ENCODE data around the gene VAMP5.
"Not testable (repeated sequence)": the region's sequence is repeated elsewhere in the genome, so short reads cannot be mapped to it uniquely, and the experiment has no call there.

Gene VAMP5

DNA sequence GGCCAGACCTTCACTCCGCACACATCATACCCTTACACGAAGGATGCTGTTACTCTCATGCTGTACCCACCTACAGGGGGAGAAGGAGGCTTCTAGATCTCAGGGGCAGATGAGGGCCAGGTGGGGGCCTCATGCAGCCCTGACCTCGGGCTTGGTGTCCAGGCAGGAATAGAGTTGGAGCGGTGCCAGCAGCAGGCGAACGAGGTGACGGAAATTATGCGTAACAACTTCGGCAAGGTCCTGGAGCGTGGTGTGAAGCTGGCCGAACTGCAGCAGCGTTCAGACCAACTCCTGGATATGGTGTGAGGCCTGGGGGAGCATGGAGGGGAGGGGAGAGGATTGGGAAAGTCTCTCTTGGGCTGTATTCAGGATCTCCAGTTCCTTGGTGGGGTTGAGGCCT lies 7.3 kb downstream of the VAMP5 start:
- TF ChIP-seq, protein P1, sequence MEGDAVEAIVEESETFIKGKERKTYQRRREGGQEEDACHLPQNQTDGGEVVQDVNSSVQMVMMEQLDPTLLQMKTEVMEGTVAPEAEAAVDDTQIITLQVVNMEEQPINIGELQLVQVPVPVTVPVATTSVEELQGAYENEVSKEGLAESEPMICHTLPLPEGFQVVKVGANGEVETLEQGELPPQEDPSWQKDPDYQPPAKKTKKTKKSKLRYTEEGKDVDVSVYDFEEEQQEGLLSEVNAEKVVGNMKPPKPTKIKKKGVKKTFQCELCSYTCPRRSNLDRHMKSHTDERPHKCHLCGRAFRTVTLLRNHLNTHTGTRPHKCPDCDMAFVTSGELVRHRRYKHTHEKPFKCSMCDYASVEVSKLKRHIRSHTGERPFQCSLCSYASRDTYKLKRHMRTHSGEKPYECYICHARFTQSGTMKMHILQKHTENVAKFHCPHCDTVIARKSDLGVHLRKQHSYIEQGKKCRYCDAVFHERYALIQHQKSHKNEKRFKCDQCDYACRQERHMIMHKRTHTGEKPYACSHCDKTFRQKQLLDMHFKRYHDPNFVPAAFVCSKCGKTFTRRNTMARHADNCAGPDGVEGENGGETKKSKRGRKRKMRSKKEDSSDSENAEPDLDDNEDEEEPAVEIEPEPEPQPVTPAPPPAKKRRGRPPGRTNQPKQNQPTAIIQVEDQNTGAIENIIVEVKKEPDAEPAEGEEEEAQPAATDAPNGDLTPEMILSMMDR (IDR thresholded peaks at IDR 0.05; ENCODE audit: insufficient read depth, low read length, poor library complexity, severe bottlenecking), result no peak
- DNase-seq (ENCODE audit: extremely low read depth, insufficient read length), result no peak
- H3K27me3 ChIP-seq (replicated peaks; ENCODE audit: control insufficient read depth, insufficient read depth, low read length), result no peaks in the 10 kb centered on the region
- H3K4me3 ChIP-seq (replicated peaks; ENCODE audit: low read depth, low read length), result no peak overlapping the region
- H3K36me3 ChIP-seq (ENCODE audit: control insufficient read depth, insufficient read depth, low read length), result no peaks in the 10 kb centered on the region; the same call in 1 of the 2 replicates

DNA sequence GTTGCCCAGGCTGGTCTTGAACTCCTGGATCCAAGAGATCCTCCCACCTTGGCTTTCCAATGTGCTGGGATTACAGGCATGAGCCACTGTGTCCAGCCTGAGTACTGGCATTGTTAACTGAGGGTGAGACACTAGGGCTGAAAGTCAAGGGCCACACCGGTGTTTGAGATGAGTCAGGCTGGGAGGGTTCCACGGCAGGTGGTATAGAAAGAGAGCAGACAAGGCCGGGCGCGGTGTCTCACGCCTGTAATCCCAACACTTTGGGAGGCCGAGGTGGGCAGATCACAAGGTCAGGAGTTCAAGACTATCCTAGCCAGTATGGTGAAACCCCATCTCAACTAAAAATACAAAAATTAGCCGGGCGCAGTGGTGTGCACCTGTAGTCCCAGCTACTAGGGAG lies 8.1 kb downstream of the VAMP5 start:
- H3K4me3 ChIP-seq (replicated peaks; ENCODE audit: low read depth, low read length); H3K27me3 ChIP-seq (replicated peaks; ENCODE audit: control insufficient read depth, insufficient read depth, low read length); DNase-seq (ENCODE audit: extremely low read depth, insufficient read length); H3K36me3 ChIP-seq (ENCODE audit: control insufficient read depth, insufficient read depth, low read length): not testable (repeated sequence)

DNA sequence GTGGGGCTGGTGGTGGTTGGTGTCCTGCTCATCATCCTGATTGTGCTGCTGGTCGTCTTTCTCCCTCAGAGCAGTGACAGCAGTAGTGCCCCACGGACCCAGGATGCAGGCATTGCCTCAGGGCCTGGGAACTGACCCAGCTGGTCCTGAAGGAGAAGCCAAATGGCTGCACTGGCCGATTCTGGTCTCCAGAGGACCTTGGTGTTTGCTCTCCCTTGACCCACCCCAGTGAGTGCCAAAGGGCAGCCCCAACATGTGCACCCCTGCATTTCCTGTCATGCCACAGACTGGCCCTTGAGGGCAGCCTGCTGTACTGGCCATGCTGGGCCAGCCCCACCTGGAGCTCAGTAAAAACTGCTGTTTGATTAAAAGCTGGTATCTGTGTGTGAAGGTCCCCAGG lies 8.8 kb downstream of the VAMP5 start:
- Histone ChIP-seq H3K27me3 (replicated peaks; ENCODE audit: control insufficient read depth, insufficient read depth, low read length) (no peaks in the 10 kb centered on the region), H3K4me3 (replicated peaks; ENCODE audit: low read depth, low read length) (no peak overlapping the region), H3K36me3 (ENCODE audit: control insufficient read depth, insufficient read depth, low read length) (peaks cover 8% of the 10 kb centered on the region)
- TF ChIP-seq, protein P1 (IDR thresholded peaks at IDR 0.05; ENCODE audit: insufficient read depth, low read length, poor library complexity, severe bottlenecking), result no peak
- no peak for DNase-seq (ENCODE audit: extremely low read depth, insufficient read length)

DNA sequence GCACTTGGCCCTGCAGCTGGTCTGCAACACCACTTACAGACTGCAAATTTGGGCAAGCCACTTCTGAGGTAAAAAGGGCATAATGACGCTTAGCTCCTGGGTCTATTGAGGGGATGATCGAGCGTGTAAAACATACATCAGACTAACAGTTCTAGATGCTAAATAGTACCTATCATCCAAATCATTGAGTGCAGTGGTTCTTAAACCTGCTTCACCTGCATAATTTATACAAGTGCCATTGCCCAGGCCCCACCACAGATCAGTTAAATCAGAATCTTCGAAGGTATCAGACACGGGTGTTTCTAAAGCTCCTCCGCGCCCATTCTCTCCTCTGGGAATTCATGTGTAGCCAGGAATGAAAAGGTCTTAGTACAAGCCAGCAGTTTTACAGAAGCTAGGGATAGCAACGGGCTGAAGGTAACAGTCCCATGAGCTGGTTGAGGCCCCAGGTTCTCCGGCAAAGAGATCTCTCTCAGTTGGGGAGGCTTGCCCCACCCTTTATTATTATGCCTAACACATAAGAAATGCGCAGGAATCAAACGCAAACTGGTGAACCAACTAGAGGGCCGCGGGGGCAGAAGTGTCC lies 10.6 kb downstream of the VAMP5 start:
- Histone ChIP-seq H3K36me3 (ENCODE audit: control insufficient read depth, insufficient read depth, low read length) (peaks cover 8% of the 10 kb centered on the region), H3K27me3 (replicated peaks; ENCODE audit: control insufficient read depth, insufficient read depth, low read length) (no peaks in the 10 kb centered on the region), H3K4me3 (replicated peaks; ENCODE audit: low read depth, low read length) (peak overlapping the region; percentile 97)
- no peak for DNase-seq (ENCODE audit: extremely low read depth, insufficient read length)
- TF ChIP-seq, protein P1 (IDR thresholded peaks at IDR 0.05; ENCODE audit: insufficient read depth, low read length, poor library complexity, severe bottlenecking), result no peak

DNA sequence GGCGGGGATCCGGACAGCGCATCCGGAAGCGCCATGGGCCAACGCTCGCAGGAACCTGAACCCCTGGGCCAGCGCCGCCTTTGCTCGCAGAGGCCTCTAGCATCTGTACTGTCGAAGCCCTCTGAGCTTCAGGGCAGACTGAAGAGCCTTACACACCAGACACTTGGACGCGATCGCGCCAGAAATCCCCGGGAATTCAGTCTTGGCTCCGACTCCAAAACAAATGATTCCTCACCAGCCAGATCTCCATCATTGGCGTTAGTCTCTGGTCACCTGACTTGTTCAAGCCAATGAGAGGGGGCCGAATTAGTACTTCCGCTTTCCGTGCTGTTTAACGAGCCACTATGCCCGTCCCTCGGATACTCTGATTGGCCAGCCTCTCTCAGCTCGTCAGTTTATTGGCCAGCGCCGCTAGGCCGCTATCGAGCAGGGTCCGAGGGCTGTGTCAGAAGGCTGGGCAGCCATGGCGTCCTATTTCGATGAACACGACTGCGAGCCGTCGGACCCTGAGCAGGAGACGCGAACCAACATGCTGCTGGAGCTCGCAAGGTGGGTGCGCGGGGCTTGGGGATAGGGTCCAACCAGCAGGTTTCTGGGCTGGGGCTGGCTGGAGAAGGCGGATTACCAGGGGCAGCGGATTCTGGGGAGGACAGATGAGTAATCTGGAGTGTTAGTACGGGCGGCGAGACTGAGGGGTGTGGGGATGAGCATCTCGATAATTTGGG lies 11.2 kb downstream of the VAMP5 start, which contains the start of gene RNF181:
RNF181 (plus strand) TSS at position 445 of the 725 bp plus-strand sequence; CDS start at position 464, 19 bp downstream.
- DNase-seq (ENCODE audit: extremely low read depth, insufficient read length), result peak; percentile 88
- TF ChIP-seq, protein P1 (IDR thresholded peaks at IDR 0.05; ENCODE audit: insufficient read depth, low read length, poor library complexity, severe bottlenecking), result no peak
- H3K36me3 ChIP-seq (ENCODE audit: control insufficient read depth, insufficient read depth, low read length), result peaks cover 8% of the 10 kb centered on the region
- H3K4me3 ChIP-seq (replicated peaks; ENCODE audit: low read depth, low read length), result peak within 1 kb of the TSS; percentile 97
- no peaks in the 10 kb centered on the region for H3K27me3 ChIP-seq (replicated peaks; ENCODE audit: control insufficient read depth, insufficient read depth, low read length)

DNA sequence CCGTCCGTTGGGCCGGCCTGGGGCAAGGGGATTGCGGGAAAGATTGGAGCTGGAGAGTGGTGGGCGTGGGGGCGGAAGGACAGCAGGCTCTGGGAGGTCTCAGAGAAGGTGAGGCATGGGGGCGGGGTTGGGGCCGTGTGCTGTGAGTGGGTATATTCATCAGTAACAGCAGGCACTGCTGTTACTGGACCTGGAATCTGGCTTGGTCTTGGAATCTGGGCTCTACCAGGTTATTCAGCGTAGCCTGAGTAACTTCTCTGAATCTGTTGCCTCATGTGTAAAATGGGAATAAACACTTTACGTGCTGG lies 11.7 kb downstream of the VAMP5 start:
- Histone ChIP-seq H3K4me3 (replicated peaks; ENCODE audit: low read depth, low read length) (peak overlapping the region; percentile 97), H3K36me3 (ENCODE audit: control insufficient read depth, insufficient read depth, low read length) (peaks cover 8% of the 10 kb centered on the region), H3K27me3 (replicated peaks; ENCODE audit: control insufficient read depth, insufficient read depth, low read length) (no peaks in the 10 kb centered on the region)
- DNase-seq (ENCODE audit: extremely low read depth, insufficient read length), result no peak
- TF ChIP-seq, protein P1 (IDR thresholded peaks at IDR 0.05; ENCODE audit: insufficient read depth, low read length, poor library complexity, severe bottlenecking), result no peak
